ENCODE measurements around the gene OVOL2. TPM values are rescaled to one million over a fixed set of nuclear protein-coding genes. Genes with fewer than 3 reads are reported as not detected.
A peak's percentile ranks its signal among the peaks of the same experiment; 100 is the strongest.

Gene OVOL2
- total RNA-seq, 4 donors from 2014 or later, result not detected

- peaks cover 0 to 5% of the 10 kb centered on the region in 2 donors for H3K4me1 ChIP-seq
- H3K36me3 ChIP-seq, result no peaks in the 10 kb centered on the region
- peak overlapping the region in 3 of 4 donors; percentile 28 to 57 (median 43) for H3K27ac ChIP-seq
- DNase-seq (no peak), ATAC-seq (no peak)
- no peak overlapping the region for H3K4me3 ChIP-seq
- no peaks in the 10 kb centered on the region for H3K9me3 ChIP-seq
- TF ChIP-seq, protein P1, sequence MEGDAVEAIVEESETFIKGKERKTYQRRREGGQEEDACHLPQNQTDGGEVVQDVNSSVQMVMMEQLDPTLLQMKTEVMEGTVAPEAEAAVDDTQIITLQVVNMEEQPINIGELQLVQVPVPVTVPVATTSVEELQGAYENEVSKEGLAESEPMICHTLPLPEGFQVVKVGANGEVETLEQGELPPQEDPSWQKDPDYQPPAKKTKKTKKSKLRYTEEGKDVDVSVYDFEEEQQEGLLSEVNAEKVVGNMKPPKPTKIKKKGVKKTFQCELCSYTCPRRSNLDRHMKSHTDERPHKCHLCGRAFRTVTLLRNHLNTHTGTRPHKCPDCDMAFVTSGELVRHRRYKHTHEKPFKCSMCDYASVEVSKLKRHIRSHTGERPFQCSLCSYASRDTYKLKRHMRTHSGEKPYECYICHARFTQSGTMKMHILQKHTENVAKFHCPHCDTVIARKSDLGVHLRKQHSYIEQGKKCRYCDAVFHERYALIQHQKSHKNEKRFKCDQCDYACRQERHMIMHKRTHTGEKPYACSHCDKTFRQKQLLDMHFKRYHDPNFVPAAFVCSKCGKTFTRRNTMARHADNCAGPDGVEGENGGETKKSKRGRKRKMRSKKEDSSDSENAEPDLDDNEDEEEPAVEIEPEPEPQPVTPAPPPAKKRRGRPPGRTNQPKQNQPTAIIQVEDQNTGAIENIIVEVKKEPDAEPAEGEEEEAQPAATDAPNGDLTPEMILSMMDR (IDR thresholded peaks at IDR 0.05 in 4 of 5, conservative IDR thresholded peaks at IDR 0.05 in 1 of 5), result no peak
- TF ChIP-seq POLR2A (IDR thresholded peaks at IDR 0.05), result no peak
- no peaks in the 10 kb centered on the region for H3K27me3 ChIP-seq
- intact Hi-C loops (cut with DNase I; ENCODE audit: low total_unique reads), result no loop called here
- in situ Hi-C loops (cut with MboI; ENCODE audit: low sequenced_read_pairs in 4 of 4), result no loop called here
Observed at GRCh38 chr20:18003897-18004296, 53.8 kb downstream of the OVOL2 start.

GRCh38 chr20:18001131-18001921 lies 56.4 kb downstream of the OVOL2 start:
- Histone ChIP-seq H3K27me3 (no peaks in the 10 kb centered on the region), H3K4me3 (no peak overlapping the region), H3K4me1 (peaks cover 2 to 5% of the 10 kb centered on the region in 2 donors), H3K36me3 (no peaks in the 10 kb centered on the region), H3K27ac (peak overlapping the region in 3 of 4 donors; percentile 10 to 60 (median 13)), H3K9me3 (no peaks in the 10 kb centered on the region)
- TF ChIP-seq POLR2A (IDR thresholded peaks at IDR 0.05), result no peak
- TF ChIP-seq, protein P1 (IDR thresholded peaks at IDR 0.05 in 4 of 5, conservative IDR thresholded peaks at IDR 0.05 in 1 of 5), result no peak
- intact Hi-C loops (cut with DNase I; ENCODE audit: low total_unique reads) (no loop called here), in situ Hi-C loops (cut with MboI; ENCODE audit: low sequenced_read_pairs in 4 of 4) (no loop called here)
- peak; percentile 78 to 82 for DNase-seq
- peak; percentile 77 to 78 for ATAC-seq

DNA sequence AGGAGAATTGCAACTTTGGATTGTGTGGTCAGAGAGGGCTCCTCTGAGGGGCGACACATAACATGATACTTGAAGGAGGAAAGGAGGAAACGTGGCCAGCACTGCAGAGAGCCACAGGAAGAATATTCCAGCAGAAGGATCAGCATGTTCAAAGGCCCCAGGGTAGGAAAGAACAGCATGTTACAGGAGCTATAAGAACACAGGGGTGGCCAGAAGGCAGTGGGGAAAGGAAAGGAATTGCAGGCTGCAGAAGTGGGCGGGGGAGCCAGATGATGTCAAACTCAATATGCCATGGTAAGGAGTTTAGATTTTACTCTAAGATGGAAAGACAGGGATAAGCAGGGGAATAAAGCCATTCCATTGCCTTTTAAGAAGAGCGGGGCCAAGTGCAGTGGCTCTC lies 58.1 kb downstream of the OVOL2 start:
- intact Hi-C loops (cut with DNase I; ENCODE audit: low total_unique reads), result loop anchor here (5.0 kb wide), 1 partner anchor 497 kb away; no protein-coding TSS in a partner anchor

DNA sequence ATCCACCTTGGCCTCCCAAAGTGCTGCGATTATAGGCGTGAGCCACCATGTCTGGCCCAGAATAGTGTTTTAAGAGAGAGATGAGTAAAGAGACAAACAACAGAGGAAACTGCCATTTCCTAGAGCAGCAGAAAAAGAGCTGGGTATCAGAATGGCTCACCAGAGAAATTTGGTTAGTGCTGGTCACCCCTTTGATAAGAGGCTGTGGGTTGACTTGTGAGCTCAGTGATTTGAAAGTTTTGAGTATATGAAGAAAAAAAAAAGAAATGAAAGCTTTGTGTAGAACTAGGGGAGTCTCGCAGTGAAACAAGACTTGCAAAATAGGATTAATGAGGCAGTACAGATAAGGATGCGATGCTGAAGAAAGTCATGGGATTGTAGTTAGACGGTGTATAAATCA lies 59.3 kb downstream of the OVOL2 start:
- in situ Hi-C loops (cut with MboI; ENCODE audit: low sequenced_read_pairs in 4 of 4), result loop anchor here in 1 of 4 donors (5.0 kb wide), 1 partner anchor 41 kb away; no protein-coding TSS in a partner anchor
- H3K36me3 ChIP-seq, result no peaks in the 10 kb centered on the region
- no peak overlapping the region for H3K27ac ChIP-seq
- TF ChIP-seq POLR2A (IDR thresholded peaks at IDR 0.05), result no peak
- TF ChIP-seq, protein P1 (IDR thresholded peaks at IDR 0.05 in 4 of 5, conservative IDR thresholded peaks at IDR 0.05 in 1 of 5), result no peak
- H3K4me3 ChIP-seq, result no peak overlapping the region
- peaks cover 0 to 4% of the 10 kb centered on the region in 2 donors for H3K4me1 ChIP-seq
- ATAC-seq (no peak), DNase-seq (no peak)
- intact Hi-C loops (cut with DNase I; ENCODE audit: low total_unique reads), result loop anchor here (5.0 kb wide), 1 partner anchor 496 kb away; no protein-coding TSS in a partner anchor
- H3K27me3 ChIP-seq, result no peaks in the 10 kb centered on the region
- H3K9me3 ChIP-seq, result no peaks in the 10 kb centered on the region

More for the DNA sequence above, 58.1 kb downstream of the OVOL2 start:
- in situ Hi-C loops (cut with MboI; ENCODE audit: low sequenced_read_pairs in 4 of 4), result loop anchor here in 1 of 4 donors (5.0 kb wide), 1 partner anchor 42 kb away; no protein-coding TSS in a partner anchor
- no peak overlapping the region for H3K27ac ChIP-seq
- TF ChIP-seq, protein P1 (IDR thresholded peaks at IDR 0.05 in 4 of 5, conservative IDR thresholded peaks at IDR 0.05 in 1 of 5), result no peak
- no peak for TF ChIP-seq POLR2A (IDR thresholded peaks at IDR 0.05)
- H3K4me1 ChIP-seq, result peaks cover 4 to 5% of the 10 kb centered on the region in 2 donors
- no peaks in the 10 kb centered on the region for H3K36me3 ChIP-seq
- H3K4me3 ChIP-seq, result no peak overlapping the region
- ATAC-seq (no peak), DNase-seq (no peak)
- no peaks in the 10 kb centered on the region for H3K9me3 ChIP-seq
- no peaks in the 10 kb centered on the region for H3K27me3 ChIP-seq

Data from gastrocnemius medialis (tissue), 4 donors.